GM12878 (cell line): Measurements from ENCODE around the gene TTYH1. TPM values are rescaled to one million over a fixed set of nuclear protein-coding genes. Genes with fewer than 3 reads are reported as not detected.

Experiments used
- ATAC-seq: fragments of 200-7000 bp; cut with Tn5 transposase; 3 replicates; pipeline ENCODE4 v1.9.1; 2020; ENCODE audit warnings: mild to moderate bottlenecking, moderate library complexity
- BruUV-seq: library from RNA; stranded (reverse); fragments of 400-500 nt; replicated peaks from 2 replicates; lab custom pipeline; 2021; lab: Mats Ljungman, UMichigan
- CTCF ChIA-PET: fragments of 300-600 bp; sonication (Branson Sonifier 250); formaldehyde crosslinking; extraction: SDS; loops from one replicate; lab custom pipeline; 2021; ENCODE audit warnings: inconsistent platforms; lab: Yijun Ruan, JAX
- POLR2A ChIA-PET: fragments of 350-600 bp; formaldehyde crosslinking; extraction: SDS; loops from one replicate; lab custom pipeline; 2021; ENCODE audit warnings: inconsistent platforms; lab: Charles Lee
- RAD21 ChIA-PET: fragments of 300-600 bp; sonication (Branson Sonifier 250); formaldehyde crosslinking; loops from one replicate; lab custom pipeline; 2023; ENCODE audit warnings: antibody characterized with exemption; ENCODE audit not compliant: unreplicated experiment; lab: Charles Lee
- SMC1A ChIA-PET: fragments of 300-600 bp; sonication (Branson Sonifier 250); formaldehyde crosslinking; loops from one replicate; lab custom pipeline; 2023; ENCODE audit not compliant: unreplicated experiment, uncharacterized antibody; lab: Charles Lee
- DNase-seq: peaks from one replicate; pipeline ENCODE4 v3.0.0-alpha.2; 2011; ENCODE audit warnings: low read depth, low spot score
- FAIRE-seq: peaks from 3 replicates; lab custom pipeline; 2011; peaks lifted over from hg19 to GRCh38; lab: Jason Lieb, UNC
- H2AFZ ChIP-seq: 2 replicates; pipeline ENCODE4 v1.6.0; 2011; ENCODE audit warnings: low read depth, low read length, control low read depth; ENCODE audit not compliant: control insufficient read depth
- H3K27ac ChIP-seq: 2 replicates; pipeline ENCODE4 v1.5.1; 2011; ENCODE audit warnings: control low read depth; ENCODE audit not compliant: control insufficient read depth, insufficient read depth
- H3K27me3 ChIP-seq, 2 experiments: replicated peaks in 1 of 2; 2 replicates each; pipeline versions ENCODE4 v1.6.0 to v1.6.1; 2011; ENCODE audit warnings: low read length in 1 of 2; ENCODE audit not compliant: control insufficient read depth in 2 of 2, insufficient read depth in 2 of 2
- H3K36me3 ChIP-seq, 2 experiments: 2 replicates each; pipeline ENCODE4 v1.5.1; 2011; ENCODE audit warnings: low read length in 1 of 2; ENCODE audit not compliant: control insufficient read depth in 2 of 2, insufficient read depth in 2 of 2
- H3K4me1 ChIP-seq: 2 replicates; pipeline ENCODE4 v1.6.1; 2011; ENCODE audit warnings: mild to moderate bottlenecking, low read length, moderate library complexity, mixed read lengths; ENCODE audit not compliant: control insufficient read depth, insufficient read depth
- H3K4me2 ChIP-seq: 2 replicates; pipeline ENCODE4 v1.6.0; 2011; ENCODE audit warnings: control low read depth; ENCODE audit not compliant: control insufficient read depth, insufficient read depth
- H3K4me3 ChIP-seq: fragments of 200-600 bp; sonication (generic); 2 replicates; pipeline ENCODE4 v1.5.1; 2016
- H3K79me2 ChIP-seq: 2 replicates; pipeline ENCODE4 v1.6.0; 2011; ENCODE audit warnings: low read length; ENCODE audit not compliant: control insufficient read depth, insufficient read depth
- H3K9ac ChIP-seq: 2 replicates; pipeline ENCODE4 v1.8.0; 2011; ENCODE audit warnings: low read length, control low read depth, mixed read lengths; ENCODE audit not compliant: control insufficient read depth, insufficient read depth
- H3K9me3 ChIP-seq: replicated peaks from 3 replicates; pipeline ENCODE4 v1.5.1; 2011; ENCODE audit warnings: mild to moderate bottlenecking, low read length; ENCODE audit not compliant: control insufficient read depth, insufficient read depth
- H4K20me1 ChIP-seq: 2 replicates; pipeline ENCODE4 v1.6.0; 2011; ENCODE audit not compliant: control insufficient read depth, insufficient read depth
- POLR2AphosphoS2 ChIP-seq: IDR thresholded peaks from 2 replicates; pipeline ENCODE4 v1.6.1; 2011; ENCODE audit warnings: low read depth, mild to moderate bottlenecking, low read length, improper control_type of control experiment, moderate library complexity
- POLR2AphosphoS5 ChIP-seq: IDR thresholded peaks from 2 replicates; pipeline ENCODE4 v1.6.1; 2011; ENCODE audit warnings: mild to moderate bottlenecking, low read length, inconsistent platforms
- WGBS: methylation state at CpG from one replicate; pipeline ENCODE4 v1.1.6; 2016; ENCODE audit warnings: low lambda C conversion rate; ENCODE audit not compliant: insufficient replicate concordance, insufficient coverage; ENCODE audit errors: missing lambda C conversion rate; 5-methylcytosine and 5-hydroxymethylcytosine counted together
- in situ Hi-C: fragments of 300-500 bp; cut with MboI; formaldehyde crosslinking; loops from 9 replicates; pipeline ENCODE4 v1.14.3; 2018; ENCODE audit warnings: mixed read lengths
- intact Hi-C: fragments of 100-400 bp; cut with micrococcal nuclease; formaldehyde crosslinking; loops from one replicate; pipeline ENCODE4 v1.14.2; 2022; ENCODE audit not compliant: unreplicated experiment
- polyA plus RNA-seq, 11 experiments: library from polyadenylated mRNA; depleted of rRNA in 4 of 11; unstranded in 6 of 11; stranded (reverse) in 5 of 11; fragments of >200 nt; fragmentation: Nextera tagmentation in 4 of 11; fragmentation: Illumina TruSeq in 1 of 11; extraction: Ambion mirVana in 4 of 11; extraction: Trizol in 1 of 11; gene quantifications; 1 replicate in 1 of 11; 2 replicates in 10 of 11; pipeline versions ENCODE4 v1.2.1 to v1.2.3, GENCODE V29; 2011 to 2016; ENCODE audit warnings: inconsistent platforms in 2 of 11, missing spikeins in 2 of 11, low read depth in 1 of 11
- total RNA-seq, 4 experiments: library from RNA; depleted of rRNA in 3 of 4; stranded (reverse); fragments of >200 nt in 3 of 4; fragmentation: Illumina TruSeq in 1 of 4; extraction: Trizol in 1 of 4; gene quantifications; 2 replicates each; pipeline versions ENCODE4 v1.2.1 to v1.2.3, GENCODE V29; 2013 to 2021
- TF ChIP-seq, protein P1 (sequence below): fragments of 450-650 bp; IDR thresholded peaks from 2 replicates; pipeline ENCODE4 v1.6.1; 2016; ENCODE audit warnings: mild to moderate bottlenecking
- TF ChIP-seq, protein P2 (sequence below): IDR thresholded peaks from 2 replicates; pipeline ENCODE4 v1.6.1; 2011; ENCODE audit warnings: borderline replicate concordance, low read depth, mild to moderate bottlenecking, moderate library complexity, low read length; ENCODE audit not compliant: insufficient read depth, poor library complexity, severe bottlenecking

TTYH1 gene
- total and polyA plus RNA-seq, 10 of the 15 experiments (the other 5 are each of a cell fraction or from before 2014, with no cell fraction given): 0.01 to 0.36 (median 0.09) TPM; not detected in 3

DNA sequence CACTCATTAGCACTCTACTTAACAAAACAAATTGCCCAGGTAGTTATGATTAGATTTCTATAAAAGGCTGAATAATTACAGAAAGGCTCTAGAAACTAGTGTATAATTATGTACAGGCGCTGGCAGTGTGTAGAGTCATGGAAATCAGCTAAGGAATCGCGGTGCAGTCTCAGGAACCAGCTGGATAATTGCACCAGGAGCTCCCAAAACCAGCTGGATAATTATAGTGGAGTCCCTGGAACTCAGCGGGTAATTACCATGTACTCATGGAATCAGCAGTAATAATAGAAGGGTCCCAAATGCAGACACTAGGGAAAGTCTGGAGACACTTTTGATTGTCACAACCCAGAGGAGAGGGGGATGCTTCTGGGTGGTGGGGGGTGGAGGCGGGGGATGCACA, 23.2 kb upstream of the TTYH1 start:
- Histone ChIP-seq H2AFZ (no peak overlapping the region), H3K4me3 (no peak overlapping the region), H3K36me3 (no peaks in the 10 kb centered on the region), H4K20me1 (no peaks in the 10 kb centered on the region), H3K79me2 (no peaks in the 10 kb centered on the region), H3K9ac (no peak overlapping the region), H3K9me3 (no peaks in the 10 kb centered on the region), H3K27me3 (no peaks in the 10 kb centered on the region), H3K4me1 (peaks cover 9% of the 10 kb centered on the region), H3K27ac (no peak overlapping the region), H3K4me2 (no peak overlapping the region)
- ChIA-PET SMC1A (interaction anchor here (0.7 to 7.4 kb wide), 10 partner anchors 13 to 126 kb away, joined by 3 to 116 read pairs (median 8); no protein-coding TSS in a partner anchor), RAD21 (interaction anchor here (0.8 to 5.7 kb wide), 4 partner anchors 20 to 125 kb away, joined by 3 to 94 read pairs (median 16); partner anchors contain the start of gene LAIR1), CTCF (interaction anchor here (0.6 to 6.7 kb wide), 25 partner anchors 11 to 278 kb away, joined by 3 to 205 read pairs (median 6); partner anchors contain the start of genes CNOT3, LAIR1, LILRA5 and MBOAT7), POLR2A (no interaction called here)
- FAIRE-seq (no peak), ATAC-seq (no peak), DNase-seq (no peak)
- no TSS peak for BruUV-seq
- in situ Hi-C loops (loop anchor here (5.0 kb wide), 1 partner anchor 65 kb away; no protein-coding TSS in a partner anchor), intact Hi-C loops (no loop called here)
- TF ChIP-seq, protein P1, sequence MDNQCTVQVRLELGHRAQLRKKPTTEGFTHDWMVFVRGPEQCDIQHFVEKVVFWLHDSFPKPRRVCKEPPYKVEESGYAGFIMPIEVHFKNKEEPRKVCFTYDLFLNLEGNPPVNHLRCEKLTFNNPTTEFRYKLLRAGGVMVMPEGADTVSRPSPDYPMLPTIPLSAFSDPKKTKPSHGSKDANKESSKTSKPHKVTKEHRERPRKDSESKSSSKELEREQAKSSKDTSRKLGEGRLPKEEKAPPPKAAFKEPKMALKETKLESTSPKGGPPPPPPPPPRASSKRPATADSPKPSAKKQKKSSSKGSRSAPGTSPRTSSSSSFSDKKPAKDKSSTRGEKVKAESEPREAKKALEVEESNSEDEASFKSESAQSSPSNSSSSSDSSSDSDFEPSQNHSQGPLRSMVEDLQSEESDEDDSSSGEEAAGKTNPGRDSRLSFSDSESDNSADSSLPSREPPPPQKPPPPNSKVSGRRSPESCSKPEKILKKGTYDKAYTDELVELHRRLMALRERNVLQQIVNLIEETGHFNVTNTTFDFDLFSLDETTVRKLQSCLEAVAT: no peak
- TF ChIP-seq, protein P2, sequence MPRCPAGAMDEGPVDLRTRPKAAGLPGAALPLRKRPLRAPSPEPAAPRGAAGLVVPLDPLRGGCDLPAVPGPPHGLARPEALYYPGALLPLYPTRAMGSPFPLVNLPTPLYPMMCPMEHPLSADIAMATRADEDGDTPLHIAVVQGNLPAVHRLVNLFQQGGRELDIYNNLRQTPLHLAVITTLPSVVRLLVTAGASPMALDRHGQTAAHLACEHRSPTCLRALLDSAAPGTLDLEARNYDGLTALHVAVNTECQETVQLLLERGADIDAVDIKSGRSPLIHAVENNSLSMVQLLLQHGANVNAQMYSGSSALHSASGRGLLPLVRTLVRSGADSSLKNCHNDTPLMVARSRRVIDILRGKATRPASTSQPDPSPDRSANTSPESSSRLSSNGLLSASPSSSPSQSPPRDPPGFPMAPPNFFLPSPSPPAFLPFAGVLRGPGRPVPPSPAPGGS: no peak
- TF ChIP-seq POLR2AphosphoS2: no peak
- no peak for TF ChIP-seq POLR2AphosphoS5
- WGBS: 22% methylated on average over 5 of the region's 5 CpGs
